HG02678 (cell line): Measurements from ENCODE around the gene CELA2B.

Source experiments
- ATAC-seq: cut with Tn5 transposase; IDR thresholded peaks from one replicate; pipeline ENCODE4 v1.9.1; 2021; ENCODE audit warnings: mild to moderate bottlenecking, moderate library complexity; ENCODE audit not compliant: unreplicated experiment

CELA2B gene

DNA sequence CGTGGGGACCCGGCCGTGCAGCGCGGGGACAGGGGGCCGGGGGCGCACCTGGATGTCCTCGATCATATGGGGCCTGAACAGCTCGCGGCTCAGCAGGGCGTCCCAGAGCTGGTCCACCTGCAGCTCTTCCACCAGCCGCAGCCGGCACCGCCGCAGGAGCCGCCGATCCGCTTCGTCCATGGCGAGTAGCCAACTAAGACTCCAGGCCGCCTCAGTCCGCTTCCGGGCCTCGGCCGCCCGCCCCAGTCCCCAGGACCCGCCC, 48.0 kb downstream of the CELA2B start, which contains the start of gene CASP9:
CASP9 (minus strand) TSS at position 195 of the 262 bp plus-strand sequence; CDS start at position 180, 15 bp downstream.
- ATAC-seq, result no peak

DNA sequence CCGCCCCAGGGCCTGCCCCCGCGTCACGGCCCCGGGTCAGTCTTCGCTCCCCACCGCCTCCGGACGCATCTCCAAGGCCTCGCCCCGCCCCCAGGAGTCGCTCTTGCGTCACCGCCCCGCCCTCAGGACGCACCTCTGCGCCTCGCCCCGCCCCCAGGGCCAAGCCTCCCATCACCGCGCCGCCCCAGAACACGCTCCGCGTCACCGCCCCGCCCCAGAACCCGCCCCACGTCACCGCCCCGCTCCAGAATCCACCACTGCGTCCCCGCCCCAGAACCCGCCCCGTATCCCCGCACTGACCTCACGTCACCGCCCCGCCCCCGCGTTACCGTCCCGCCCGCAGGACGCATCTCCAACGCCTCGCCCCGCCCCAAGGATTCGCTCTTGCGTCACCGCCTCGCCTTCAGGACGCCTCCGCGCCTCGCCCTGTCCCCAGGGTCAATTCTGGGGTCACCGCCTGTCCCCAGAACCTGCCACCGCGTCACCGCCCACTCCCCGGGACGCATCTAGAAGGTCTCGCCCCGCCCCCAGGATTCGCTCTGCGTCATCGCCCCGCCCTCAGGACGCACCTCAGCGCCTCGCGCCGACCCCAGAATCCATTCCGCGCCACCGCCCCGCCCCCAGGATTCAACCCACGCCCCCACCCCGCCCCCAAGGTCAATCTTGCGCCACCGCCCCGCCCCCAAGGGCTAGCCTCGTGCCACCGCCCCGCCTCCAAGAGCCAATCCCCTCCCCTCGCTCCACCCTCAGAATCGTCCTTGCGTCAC, 48.6 kb downstream of the CELA2B start:
- peak; percentile 48 for ATAC-seq

DNA sequence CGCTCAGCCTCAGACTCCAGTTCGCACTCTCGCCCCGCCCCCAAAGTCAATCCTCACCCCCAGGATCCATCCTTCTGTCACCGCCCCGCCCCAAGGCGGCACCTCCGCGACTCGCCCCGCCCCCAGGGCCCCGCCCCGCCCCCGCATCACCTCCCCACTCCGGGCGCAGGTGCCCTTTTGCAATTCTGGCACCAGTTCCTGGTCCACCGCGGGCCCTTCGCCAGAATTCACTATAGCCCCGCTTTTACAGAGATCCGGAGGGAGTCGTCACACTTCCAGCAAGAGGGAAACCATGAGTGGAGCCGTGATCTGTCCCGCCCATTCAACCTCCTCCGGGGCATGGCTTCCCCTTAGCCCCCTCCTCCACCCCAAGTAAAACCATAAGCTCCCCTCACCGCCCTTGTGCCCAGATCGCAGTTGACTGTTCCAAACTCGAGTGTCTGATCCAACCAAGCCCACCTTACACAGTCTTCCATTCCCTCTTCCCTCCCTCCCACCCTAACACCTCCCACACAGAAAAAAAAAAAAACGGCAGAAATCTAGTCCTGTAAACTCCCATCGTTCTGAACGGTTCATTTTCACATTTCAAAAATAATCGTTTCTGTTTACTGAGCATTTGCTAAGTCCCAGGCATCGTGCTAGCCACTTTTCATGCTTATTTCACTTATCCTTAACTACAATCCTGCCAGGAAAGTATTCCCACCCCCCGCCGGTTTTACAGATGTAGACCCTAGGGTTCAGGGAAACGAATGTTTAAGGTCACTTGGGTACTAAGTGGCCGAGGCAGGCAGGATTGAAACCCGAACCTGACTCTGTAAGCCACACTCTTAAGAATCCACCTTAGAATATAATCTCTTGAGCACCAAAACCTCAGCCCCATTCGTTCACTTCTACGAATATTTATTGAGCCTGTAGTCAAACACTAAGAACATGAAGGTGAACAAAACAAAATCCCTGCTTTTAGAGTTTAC, 49.4 kb downstream of the CELA2B start:
- ATAC-seq, result no peak

DNA sequence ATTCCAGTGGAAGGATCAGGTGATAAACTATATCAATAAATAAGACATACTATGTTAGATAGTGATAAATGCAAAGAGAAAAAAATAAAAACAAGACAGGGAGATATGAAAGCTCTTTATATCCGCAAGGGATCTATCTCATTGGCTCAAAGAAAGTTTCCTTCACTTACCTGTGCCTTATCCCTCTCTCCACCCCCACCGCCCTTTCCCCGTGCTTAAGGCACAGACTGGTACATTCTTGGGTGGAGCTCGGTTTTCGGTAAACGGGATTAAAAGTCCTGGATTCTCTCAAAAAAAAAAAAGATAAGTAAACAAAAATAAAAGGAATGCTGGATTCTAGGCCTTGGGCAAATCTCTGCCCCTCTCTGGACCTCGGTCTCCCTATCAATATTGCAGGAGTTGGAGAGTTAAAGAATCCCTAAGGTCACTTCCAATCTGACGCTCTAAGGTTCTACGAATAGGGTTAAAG, 50.2 kb downstream of the CELA2B start:
- no peak for ATAC-seq

DNA sequence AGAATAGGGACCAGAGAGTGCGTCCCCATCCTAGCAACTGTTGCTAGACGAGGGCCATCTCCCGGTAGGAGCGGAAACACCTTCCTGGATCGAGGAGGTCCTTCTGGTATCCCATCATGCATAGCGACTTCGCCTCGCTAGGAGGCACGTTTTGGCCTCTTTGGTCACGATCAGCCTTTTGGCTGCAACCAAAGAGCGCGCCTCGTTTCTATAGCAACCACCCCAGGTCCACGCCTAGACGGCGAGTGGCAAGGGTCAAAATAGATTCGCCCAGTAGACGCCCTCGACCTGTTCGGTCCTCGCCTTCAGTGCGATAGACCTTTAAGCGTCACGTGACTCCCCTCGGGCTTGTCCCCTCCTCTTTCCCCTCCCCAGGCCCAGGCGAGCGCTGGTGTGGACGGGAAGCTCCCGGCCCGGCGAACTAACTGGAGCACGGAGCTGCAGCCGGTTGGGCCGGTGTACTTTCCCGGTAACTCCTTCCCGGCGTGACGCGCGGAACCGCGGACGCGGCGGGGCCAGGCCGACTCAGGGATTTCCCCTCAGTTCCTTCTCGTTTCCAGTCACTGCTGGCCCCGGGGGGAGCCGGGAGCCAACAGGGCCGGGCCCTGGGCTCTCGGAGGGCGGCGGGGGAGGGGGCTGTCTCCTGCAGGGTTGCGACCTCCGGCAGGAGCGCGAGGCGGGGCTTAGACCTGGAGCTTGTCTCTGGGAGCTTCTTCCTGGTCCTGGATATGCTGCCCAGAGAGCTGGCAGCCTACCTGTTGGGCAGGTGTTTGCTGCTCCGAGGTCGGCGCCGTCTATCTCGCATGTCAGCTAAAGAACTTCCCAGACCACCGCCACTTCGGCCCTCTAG, 50.8 kb downstream of the CELA2B start, which contains the start of gene DNAJC16:
DNAJC16 (plus strand) TSS at position 359 of the 850 bp plus-strand sequence. CDS start 2,258 bp downstream, outside the sequence.
- peak; percentile 59 for ATAC-seq

DNA sequence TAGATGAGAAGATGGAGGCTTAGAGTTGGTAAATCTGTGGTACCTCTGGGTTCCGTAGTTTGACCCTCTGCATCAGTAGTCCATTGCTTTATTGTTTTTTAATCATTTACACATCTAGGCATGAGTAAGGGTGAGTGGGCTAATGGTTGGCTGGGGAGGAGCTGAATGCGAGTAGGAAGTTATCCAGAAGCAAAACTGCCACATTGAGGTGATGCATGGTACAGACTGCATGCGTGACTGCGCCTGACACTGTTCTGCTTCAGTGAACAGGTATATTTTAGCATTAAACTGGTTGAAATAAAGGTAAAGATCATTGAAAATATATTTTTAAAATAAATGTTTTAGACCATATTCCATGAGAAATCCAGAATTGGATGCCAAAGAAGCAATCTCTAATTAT, 55.1 kb downstream of the CELA2B start:
- no peak for ATAC-seq

DNA sequence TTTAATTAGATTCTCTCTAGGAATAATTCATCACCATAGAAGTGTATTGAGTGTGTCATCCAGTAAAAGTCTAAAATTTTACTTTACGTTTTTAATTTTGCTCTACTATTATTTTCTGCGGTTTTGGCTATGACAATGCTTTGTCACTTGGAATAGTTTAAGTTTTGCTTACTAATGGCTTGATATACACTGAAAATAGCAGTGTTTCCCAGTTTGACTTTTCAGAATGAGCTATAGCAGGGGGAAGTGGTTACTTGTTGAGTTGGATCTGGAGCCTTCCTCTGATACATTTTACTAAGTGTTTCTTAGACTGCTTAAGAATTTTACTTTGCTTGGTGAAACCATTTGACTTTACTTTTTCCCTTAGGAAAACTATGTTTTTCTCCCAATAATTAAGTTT, 55.8 kb downstream of the CELA2B start:
- no peak for ATAC-seq

DNA sequence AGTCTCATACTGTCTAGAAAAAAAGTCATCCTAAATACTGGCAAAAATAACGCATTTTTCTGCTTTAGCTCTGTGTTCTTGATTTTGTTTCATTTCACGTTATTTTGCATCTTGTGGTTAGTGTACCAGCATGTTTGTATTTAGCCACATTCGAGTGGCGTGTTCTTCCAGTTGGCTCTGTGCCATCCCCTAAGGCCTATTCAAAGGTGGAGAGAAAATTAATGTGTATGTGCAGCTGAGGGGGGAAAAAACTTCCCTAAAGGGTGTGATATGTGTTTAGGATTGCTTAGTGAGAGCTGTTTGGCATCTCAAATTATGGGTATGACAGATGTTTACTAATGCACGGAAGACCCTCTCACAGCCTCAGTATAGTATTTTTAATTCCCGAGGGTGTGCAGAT, 62.9 kb downstream of the CELA2B start:
- ATAC-seq, result no peak

DNA sequence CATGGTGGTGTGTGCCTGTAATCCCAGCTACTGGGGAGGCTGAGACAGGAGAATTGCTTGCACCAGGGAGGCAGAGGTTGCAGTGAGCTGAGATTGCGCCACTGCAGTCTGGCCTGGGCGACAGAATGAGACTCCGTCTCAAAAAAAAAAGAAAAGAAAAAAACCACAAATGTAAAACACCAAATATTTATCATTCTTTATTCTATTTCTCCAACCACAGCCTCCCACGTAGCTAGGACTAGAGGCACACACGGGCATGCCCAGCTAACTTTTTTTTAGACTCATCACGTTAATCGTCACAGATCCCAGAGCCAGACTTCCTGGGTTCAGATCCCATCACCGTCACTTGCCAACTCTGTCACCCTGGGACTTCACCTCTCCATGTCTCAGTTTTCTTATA, 64.3 kb downstream of the CELA2B start:
- ATAC-seq, result no peak
